Measurements from ENCODE around the gene DHX38.

GRCh38 chr16:72104905-72105304 is 11.3 kb downstream of the DHX38 start:
- TF ChIP-seq, protein P1, sequence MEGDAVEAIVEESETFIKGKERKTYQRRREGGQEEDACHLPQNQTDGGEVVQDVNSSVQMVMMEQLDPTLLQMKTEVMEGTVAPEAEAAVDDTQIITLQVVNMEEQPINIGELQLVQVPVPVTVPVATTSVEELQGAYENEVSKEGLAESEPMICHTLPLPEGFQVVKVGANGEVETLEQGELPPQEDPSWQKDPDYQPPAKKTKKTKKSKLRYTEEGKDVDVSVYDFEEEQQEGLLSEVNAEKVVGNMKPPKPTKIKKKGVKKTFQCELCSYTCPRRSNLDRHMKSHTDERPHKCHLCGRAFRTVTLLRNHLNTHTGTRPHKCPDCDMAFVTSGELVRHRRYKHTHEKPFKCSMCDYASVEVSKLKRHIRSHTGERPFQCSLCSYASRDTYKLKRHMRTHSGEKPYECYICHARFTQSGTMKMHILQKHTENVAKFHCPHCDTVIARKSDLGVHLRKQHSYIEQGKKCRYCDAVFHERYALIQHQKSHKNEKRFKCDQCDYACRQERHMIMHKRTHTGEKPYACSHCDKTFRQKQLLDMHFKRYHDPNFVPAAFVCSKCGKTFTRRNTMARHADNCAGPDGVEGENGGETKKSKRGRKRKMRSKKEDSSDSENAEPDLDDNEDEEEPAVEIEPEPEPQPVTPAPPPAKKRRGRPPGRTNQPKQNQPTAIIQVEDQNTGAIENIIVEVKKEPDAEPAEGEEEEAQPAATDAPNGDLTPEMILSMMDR (conservative IDR thresholded peaks at IDR 0.05; ENCODE audit: low read length) = no peak
- no peak for TF ChIP-seq EZH2phosphoT487 (IDR thresholded peaks at IDR 0.05; ENCODE audit: borderline replicate concordance)

All from Loucy (cell line).